HUES48 (cell line): Measurements from ENCODE around the gene SOCS2.

ENCODE experiments used
- H3K27ac ChIP-seq: one replicate; pipeline ENCODE4 v1.7.0; 2013; ENCODE audit warnings: low read depth, low read length, inconsistent platforms
- H3K27me3 ChIP-seq: 2 replicates; pipeline ENCODE4 v1.6.1; 2013; ENCODE audit warnings: mild to moderate bottlenecking, low read length; ENCODE audit not compliant: control insufficient read depth, insufficient read depth
- H3K36me3 ChIP-seq: 2 replicates; pipeline ENCODE4 v1.6.1; 2013; ENCODE audit warnings: low read length; ENCODE audit not compliant: control insufficient read depth, insufficient read depth
- H3K4me1 ChIP-seq: 2 replicates; pipeline ENCODE4 v1.6.1; 2013; ENCODE audit warnings: mild to moderate bottlenecking, low read length; ENCODE audit not compliant: control insufficient read depth, insufficient read depth
- H3K4me3 ChIP-seq: 2 replicates; pipeline ENCODE4 v1.5.1; 2013; ENCODE audit warnings: mild to moderate bottlenecking, low read depth, low read length
- H3K9ac ChIP-seq: 2 replicates; pipeline ENCODE4 v1.6.1; 2013; ENCODE audit warnings: mild to moderate bottlenecking, low read depth, low read length, moderate library complexity
- H3K9me3 ChIP-seq: 2 replicates; pipeline ENCODE4 v1.6.1; 2013; ENCODE audit warnings: low read length; ENCODE audit not compliant: control insufficient read depth, insufficient read depth

The SOCS2 gene, protein sequence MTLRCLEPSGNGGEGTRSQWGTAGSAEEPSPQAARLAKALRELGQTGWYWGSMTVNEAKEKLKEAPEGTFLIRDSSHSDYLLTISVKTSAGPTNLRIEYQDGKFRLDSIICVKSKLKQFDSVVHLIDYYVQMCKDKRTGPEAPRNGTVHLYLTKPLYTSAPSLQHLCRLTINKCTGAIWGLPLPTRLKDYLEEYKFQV

DNA sequence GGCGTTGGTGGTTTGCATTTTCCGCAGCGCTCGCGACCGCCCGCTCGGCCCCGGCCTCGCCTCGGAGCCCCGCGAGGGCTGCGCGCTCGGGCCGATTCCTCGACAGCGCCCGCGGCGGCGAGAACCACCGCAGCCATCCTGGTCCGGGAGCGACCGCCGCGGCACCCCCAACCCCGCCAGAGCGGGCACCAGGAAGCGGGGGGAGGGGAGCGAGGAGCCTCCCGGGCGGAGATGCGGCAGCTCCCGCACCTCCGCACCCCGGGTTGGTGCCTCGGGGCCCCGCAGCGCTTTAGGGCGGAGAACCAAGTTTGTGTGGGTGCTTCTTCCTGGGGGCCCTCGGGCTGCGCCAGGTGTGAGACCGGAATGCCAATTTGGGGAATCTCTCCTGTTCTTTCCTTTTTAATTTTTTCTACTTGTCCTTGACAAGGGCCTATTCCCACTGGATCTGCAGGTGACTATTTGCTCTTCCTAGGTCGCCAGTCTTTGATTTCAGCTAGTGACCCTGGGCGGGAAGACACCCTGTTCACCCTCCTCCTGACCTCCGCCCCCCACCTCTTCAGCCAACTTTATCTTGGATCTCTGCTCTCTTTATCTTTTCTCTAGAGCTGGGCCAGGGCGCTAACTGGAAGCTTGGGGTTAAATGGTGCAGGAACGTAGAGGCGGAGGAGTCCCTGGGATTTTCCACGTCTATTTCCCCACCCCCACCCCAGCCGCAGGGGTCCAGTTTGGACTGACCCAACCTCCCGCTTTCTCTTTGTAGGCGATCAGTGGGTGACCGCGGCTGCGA is at the start of gene SOCS2:
Gene SOCS2 (plus strand): TSS at position 751 of the 787 bp plus-strand sequence. CDS start 223 bp downstream, outside the sequence.
- Histone ChIP-seq H3K4me3 (peak within 1 kb of the TSS; percentile 88), H3K27ac (peak within 1 kb of the TSS; percentile 97), H3K9me3 (no peaks in the 10 kb centered on the region), H3K27me3 (peaks cover 43% of the 10 kb centered on the region), H3K4me1 (peaks cover 15% of the 10 kb centered on the region; the same call in 1 of the 2 replicates), H3K36me3 (peaks cover 18% of the 10 kb centered on the region), H3K9ac (peak within 1 kb of the TSS; percentile 79; the same call in 1 of the 2 replicates)

DNA sequence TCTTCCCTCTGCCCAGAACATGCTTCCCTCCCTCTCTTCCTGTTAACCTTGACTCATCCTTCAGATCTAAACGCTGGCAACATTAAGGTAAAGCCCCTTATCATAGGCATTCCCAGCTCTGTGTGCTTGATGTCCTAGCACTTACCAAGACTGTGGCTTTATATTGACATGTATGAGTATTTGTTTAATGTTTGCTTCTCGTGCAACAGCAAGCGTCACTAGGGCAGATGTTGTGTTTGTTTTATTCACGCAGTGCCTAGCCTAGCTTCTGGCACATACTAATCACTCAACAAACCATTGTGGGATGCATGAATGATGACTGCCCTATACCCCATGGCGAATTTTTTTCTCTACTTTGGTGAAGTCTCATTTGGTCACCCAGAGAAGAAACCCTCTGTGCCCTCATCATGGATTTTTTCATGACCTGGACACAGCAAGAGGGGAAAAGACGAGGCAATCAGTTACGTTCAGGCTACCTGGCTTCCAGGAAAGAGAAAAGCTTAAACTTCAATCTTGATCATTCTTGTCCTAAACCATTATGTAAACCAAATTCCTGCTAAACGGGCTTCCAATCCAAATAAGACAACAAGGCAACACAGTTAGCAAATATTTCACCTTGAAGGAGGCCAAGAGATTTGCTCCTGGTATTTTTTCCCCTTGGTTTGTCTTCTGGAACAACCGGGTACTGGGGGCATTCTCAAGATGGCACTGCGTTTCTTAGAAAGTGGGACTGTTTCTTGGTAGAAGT is 47.9 kb upstream of the SOCS2 start:
- Histone ChIP-seq H3K9ac (no peak overlapping the region), H3K4me3 (no peak overlapping the region), H3K9me3 (no peaks in the 10 kb centered on the region), H3K27me3 (no peaks in the 10 kb centered on the region), H3K27ac (no peak overlapping the region), H3K36me3 (no peaks in the 10 kb centered on the region), H3K4me1 (no peaks in the 10 kb centered on the region)

DNA sequence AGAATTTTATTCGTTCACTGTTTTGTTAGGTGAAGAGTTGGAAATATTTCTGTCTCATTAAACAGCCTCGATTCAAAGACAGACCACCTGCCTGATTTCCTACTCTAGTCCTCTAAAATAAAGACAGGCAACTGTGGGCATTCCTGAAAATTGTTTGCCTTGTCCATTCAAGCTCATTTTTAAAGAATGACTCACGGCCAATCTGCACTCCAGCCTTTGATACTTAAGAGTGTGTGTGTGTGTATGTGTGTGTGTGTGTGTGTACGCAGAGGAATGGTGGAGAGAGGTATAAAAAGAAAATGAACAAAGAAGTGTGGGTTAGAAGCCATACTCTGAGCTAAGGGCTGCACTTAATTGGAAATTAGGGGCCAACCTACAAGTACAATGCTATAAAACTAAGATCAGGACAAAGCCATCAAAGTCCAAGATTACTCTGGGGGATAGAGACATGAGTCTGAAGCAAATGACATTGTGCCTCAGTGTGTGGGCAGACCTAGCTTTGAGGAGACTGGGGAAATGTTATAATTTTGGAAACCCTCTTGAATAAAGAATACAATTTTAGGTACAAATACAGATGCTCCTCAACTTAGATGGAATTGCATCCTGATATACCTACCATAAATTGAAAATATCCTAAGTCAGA is 45.6 kb upstream of the SOCS2 start:
- no peaks in the 10 kb centered on the region for H3K4me1 ChIP-seq
- H3K27ac ChIP-seq: no peak overlapping the region
- no peaks in the 10 kb centered on the region for H3K27me3 ChIP-seq
- no peaks in the 10 kb centered on the region for H3K36me3 ChIP-seq
- H3K9ac ChIP-seq: no peak overlapping the region
- H3K9me3 ChIP-seq: no peaks in the 10 kb centered on the region
- H3K4me3 ChIP-seq: no peak overlapping the region

DNA sequence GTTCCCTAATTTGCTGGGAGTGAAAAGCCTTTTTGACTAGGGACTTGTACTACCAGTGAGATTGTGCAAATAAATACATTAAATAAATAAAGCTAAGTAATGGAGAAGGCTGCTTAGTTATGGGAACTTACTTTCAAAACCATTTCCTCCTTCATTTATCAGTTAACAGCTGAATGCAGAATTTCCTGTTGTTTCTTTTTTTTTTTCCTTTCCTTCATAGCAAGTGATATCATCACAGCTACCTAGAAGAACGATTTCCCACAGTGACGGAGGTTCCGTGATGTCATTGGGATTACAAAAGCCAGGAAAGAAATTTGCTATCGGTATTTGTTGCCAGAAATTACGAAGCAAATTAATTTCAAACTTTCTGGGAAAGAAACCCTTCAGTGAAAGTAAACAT is 42.1 kb upstream of the SOCS2 start:
- Histone ChIP-seq H3K9me3 (no peaks in the 10 kb centered on the region), H3K27me3 (no peaks in the 10 kb centered on the region), H3K9ac (no peak overlapping the region), H3K36me3 (no peaks in the 10 kb centered on the region), H3K4me1 (no peaks in the 10 kb centered on the region), H3K4me3 (no peak overlapping the region), H3K27ac (no peak overlapping the region)

DNA sequence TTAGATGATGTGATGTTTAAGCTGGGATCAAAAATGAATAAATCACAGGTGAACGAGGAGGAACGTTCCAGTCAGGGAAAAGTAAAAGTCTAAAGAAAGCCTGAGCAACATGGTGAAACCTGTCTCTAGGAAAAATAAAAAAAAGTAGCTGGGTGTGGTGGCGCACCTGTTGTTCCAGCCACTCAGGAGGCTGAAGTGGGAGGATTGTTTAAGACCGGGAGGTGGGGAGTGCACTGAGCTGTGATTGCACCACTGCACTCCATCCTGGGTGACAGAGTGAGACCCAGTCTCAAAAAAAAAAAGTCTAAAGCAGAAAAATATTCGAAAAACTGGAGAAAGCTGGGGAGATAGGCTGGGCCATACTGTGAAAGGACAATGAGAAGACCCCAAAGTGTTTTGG is 39.2 kb upstream of the SOCS2 start:
- Histone ChIP-seq H3K4me3 (no peak overlapping the region), H3K9me3 (no peaks in the 10 kb centered on the region), H3K4me1 (peaks cover 3% of the 10 kb centered on the region; the same call in 1 of the 2 replicates), H3K27me3 (no peaks in the 10 kb centered on the region), H3K9ac (no peak overlapping the region), H3K36me3 (no peaks in the 10 kb centered on the region), H3K27ac (no peak overlapping the region)

DNA sequence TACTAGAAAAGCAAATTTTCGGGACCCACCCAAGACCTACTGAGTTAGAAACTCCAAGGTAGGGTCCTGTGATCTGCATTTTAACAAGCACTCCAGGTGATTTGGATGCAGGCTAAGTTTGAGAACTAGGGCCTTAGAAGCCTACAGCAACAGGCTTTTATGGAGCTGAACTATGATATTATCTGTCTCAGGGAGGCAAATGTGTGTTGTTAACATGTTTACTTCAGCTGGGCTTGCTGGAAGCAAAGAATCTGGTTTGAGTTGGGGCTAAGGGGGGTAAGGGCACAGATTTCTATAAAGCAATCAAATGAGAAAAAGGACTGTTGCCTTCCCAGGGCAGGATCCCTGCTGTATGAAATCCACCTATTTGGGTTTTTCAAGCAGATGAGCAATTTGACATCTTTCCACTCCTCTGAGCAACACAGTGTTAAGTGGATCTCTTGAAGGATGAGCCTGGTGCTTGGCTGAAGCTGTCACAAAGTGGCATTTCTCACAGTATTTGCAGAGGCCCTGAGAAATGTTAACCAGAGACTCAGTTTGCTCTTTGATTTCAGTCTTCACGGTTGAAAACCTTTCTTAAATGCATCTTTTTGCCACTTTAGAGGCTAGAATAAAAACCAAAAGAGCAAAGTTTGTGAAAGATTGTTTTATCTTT is 36.2 kb upstream of the SOCS2 start:
- no peaks in the 10 kb centered on the region for H3K36me3 ChIP-seq
- no peaks in the 10 kb centered on the region for H3K9me3 ChIP-seq
- peaks cover 3% of the 10 kb centered on the region; the same call in 1 of the 2 replicates for H3K4me1 ChIP-seq
- no peak overlapping the region for H3K4me3 ChIP-seq
- no peaks in the 10 kb centered on the region for H3K27me3 ChIP-seq
- no peak overlapping the region for H3K27ac ChIP-seq
- no peak overlapping the region for H3K9ac ChIP-seq

DNA sequence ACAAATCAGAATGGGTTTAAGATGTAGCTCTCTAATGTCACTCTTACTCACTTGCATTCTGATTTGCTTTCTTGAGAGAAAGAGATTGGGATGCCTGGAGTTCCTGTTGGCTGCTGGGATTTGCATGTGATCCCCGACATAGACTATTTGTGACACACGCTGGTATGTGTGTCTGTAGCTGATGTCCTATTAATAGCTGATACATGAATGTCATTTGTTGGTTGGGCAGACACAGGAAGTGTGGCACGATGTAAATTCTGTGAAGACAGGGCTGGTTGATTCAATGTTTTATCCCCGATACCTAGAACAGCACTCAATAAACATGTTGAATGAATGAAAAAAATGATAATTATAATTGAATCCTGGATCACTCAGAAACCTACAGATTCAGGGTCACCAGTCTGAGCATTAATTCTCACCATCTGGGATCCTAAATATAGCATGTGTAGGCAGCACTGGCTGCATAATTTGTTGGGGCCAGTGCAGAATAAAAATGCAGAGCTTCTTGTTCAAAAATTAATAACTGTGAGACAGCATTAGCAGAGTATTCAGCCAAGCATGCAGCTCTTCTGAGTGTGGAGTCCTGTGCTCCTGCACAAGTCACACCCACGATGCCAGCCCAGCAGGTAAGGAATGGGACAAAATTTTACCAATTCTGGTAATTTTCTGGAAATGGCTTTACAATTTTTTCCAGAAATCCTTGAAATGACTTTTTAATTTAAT is 35.5 kb upstream of the SOCS2 start:
- Histone ChIP-seq H3K4me3 (no peak overlapping the region), H3K9ac (no peak overlapping the region), H3K4me1 (peaks cover 3% of the 10 kb centered on the region; the same call in 1 of the 2 replicates), H3K36me3 (no peaks in the 10 kb centered on the region), H3K27me3 (no peaks in the 10 kb centered on the region), H3K9me3 (no peaks in the 10 kb centered on the region), H3K27ac (no peak overlapping the region)

DNA sequence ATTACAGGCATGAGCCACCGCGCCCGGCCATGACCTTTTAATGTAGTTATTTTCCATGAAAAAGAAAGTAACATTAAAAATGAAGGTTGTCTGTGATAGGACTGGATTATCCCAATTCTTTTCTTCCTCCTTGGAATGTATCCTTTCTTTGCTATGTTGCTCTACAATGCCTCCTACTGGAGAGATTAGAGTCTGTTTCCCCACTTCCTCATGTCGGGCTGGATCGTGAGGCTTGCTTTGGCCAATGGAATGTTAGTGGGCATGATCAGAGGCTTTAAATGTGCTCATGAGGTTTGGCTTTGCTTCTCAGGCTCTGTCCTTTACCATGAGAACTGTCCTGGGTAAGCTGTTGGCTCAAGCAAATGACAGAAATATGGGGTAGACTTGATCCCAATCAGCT is 34.7 kb upstream of the SOCS2 start:
- Histone ChIP-seq H3K4me1 (peaks cover 3% of the 10 kb centered on the region; the same call in 1 of the 2 replicates), H3K9ac (no peak overlapping the region), H3K27me3 (no peaks in the 10 kb centered on the region), H3K4me3 (no peak overlapping the region), H3K9me3 (no peaks in the 10 kb centered on the region), H3K27ac (no peak overlapping the region), H3K36me3 (no peaks in the 10 kb centered on the region)

DNA sequence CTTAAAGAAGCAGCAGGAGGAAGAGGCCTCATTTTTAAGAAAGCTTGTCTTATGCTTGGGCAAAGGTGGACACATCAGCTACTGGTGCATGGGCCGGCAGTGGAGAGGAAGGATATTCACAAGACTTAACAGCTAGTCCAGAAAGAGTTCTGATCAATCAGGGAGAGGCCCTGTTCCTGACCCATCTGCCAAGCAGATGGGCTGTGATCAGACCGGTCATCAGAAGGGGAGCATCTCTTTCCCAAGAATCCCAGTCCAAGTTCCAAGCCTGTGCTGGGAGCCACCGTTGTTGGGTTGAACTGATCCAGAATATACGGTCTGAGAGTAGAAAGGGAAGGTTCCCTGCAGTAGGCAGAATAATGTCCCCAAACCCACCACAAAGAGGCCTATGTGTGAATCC is 32.7 kb upstream of the SOCS2 start:
- no peak overlapping the region for H3K9ac ChIP-seq
- H3K4me3 ChIP-seq: no peak overlapping the region
- H3K9me3 ChIP-seq: no peaks in the 10 kb centered on the region

DNA sequence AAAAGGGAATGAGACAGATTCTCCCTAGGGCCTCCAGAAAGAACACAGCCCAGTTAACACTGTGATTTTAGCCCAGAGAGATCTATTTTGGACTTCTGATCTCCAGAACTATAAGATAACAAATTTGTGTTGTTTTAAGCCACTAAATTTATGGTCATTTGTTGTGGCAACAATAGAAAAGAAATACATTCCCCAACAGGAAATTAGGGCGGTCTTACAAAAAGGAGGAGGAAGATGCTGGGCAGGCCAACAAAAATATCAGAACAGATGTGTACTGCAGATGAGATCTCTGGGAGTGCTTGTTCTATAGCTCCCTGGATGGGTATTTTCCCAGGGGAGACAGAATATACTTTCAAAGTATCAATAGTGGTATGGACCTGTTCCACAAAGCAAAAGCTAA is 32.0 kb upstream of the SOCS2 start:
- Histone ChIP-seq H3K27ac (no peak overlapping the region), H3K27me3 (no peaks in the 10 kb centered on the region), H3K36me3 (no peaks in the 10 kb centered on the region), H3K9ac (no peak overlapping the region), H3K9me3 (no peaks in the 10 kb centered on the region), H3K4me3 (no peak overlapping the region), H3K4me1 (peaks cover 3% of the 10 kb centered on the region; the same call in 1 of the 2 replicates)

More for the DNA sequence above, 32.7 kb upstream of the SOCS2 start:
- no peaks in the 10 kb centered on the region for H3K27me3 ChIP-seq
- no peak overlapping the region for H3K27ac ChIP-seq
- peaks cover 3% of the 10 kb centered on the region; the same call in 1 of the 2 replicates for H3K4me1 ChIP-seq
- H3K36me3 ChIP-seq: no peaks in the 10 kb centered on the region
